ENCODE measurements around the gene DCST2.
"Not testable (repeated sequence)": the region's sequence is repeated elsewhere in the genome, so short reads cannot be mapped to it uniquely, and the experiment has no call there.

DCST2 gene

GRCh38 chr1:154998201-154998780, 35.3 kb downstream of the DCST2 start:
- TF ChIP-seq, protein P1, sequence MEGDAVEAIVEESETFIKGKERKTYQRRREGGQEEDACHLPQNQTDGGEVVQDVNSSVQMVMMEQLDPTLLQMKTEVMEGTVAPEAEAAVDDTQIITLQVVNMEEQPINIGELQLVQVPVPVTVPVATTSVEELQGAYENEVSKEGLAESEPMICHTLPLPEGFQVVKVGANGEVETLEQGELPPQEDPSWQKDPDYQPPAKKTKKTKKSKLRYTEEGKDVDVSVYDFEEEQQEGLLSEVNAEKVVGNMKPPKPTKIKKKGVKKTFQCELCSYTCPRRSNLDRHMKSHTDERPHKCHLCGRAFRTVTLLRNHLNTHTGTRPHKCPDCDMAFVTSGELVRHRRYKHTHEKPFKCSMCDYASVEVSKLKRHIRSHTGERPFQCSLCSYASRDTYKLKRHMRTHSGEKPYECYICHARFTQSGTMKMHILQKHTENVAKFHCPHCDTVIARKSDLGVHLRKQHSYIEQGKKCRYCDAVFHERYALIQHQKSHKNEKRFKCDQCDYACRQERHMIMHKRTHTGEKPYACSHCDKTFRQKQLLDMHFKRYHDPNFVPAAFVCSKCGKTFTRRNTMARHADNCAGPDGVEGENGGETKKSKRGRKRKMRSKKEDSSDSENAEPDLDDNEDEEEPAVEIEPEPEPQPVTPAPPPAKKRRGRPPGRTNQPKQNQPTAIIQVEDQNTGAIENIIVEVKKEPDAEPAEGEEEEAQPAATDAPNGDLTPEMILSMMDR (IDR thresholded peaks at IDR 0.05; ENCODE audit: low read depth, low read length, missing control alignments) = peak; percentile 33
- DNase-seq (ENCODE audit: low read depth) = no peak
- H3K4me3 ChIP-seq (ENCODE audit: low read depth, low read length) = peak overlapping the region; percentile 73

DNA sequence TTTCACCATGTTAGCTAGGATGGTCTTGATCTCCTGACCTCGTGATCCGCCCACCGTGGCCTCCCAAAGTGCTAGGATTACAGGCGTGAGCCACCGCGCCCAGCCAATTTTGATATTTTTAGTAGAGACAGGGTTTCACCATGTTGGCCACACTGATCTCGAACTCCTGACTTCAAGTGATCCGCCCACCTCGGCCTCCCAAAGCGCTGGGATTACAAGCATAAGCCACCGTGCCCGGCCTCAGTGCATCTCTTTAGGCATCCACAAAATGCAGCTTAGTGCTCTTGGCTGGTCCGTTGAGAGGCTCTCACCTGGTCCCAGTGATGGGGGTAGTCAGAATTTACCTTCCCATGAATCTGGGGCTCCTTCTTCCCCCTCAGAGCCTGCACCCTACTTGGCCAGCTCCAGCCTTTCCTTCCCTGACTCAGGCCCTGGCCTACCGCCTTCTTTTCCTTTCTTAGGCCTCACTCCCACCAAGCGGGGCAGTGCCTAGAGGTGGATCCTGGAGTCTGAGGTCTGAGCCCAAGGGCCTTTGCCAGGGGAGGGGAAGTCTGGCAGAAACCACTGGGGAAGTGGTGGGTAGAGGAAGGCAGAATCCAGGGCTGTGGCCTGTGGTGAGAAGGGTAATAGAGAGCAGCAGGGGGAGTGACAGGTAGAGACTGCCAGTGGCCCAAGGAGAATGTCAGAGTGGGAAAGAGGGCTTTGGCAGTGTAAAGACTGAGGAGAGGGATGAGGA, 36.4 kb downstream of the DCST2 start:
- no peak overlapping the region for H3K4me3 ChIP-seq (ENCODE audit: low read depth, low read length)
- no peak for DNase-seq (ENCODE audit: low read depth)
- TF ChIP-seq, protein P1 (IDR thresholded peaks at IDR 0.05; ENCODE audit: low read depth, low read length, missing control alignments) = no peak

GRCh38 chr1:154995301-154995983, 38.1 kb downstream of the DCST2 start:
- H3K4me3 ChIP-seq (ENCODE audit: low read depth, low read length); DNase-seq (ENCODE audit: low read depth): not testable (repeated sequence)

DNA sequence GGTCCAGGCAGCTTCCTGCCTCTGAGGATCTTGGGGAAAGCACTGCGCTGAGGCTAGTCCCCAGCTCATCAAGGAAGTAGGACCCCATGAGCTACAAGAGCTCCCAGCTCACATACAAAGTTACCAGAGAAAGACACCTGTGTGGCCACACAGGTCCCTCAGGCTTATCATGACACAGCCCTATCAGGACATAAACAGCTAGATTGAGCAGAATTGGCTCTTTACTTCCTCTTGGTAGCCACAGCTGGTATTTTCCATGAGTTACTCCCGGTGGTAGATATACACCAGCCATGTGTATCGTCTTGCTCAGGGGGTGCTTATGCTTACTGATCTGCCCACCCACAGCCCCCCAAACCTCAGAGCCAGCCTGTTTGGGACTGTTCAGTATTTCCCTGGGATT, 39.0 kb downstream of the DCST2 start:
- H3K4me3 ChIP-seq (ENCODE audit: low read depth, low read length) = no peak overlapping the region
- TF ChIP-seq, protein P1 (IDR thresholded peaks at IDR 0.05; ENCODE audit: low read depth, low read length, missing control alignments) = no peak
- DNase-seq (ENCODE audit: low read depth) = no peak

DNA sequence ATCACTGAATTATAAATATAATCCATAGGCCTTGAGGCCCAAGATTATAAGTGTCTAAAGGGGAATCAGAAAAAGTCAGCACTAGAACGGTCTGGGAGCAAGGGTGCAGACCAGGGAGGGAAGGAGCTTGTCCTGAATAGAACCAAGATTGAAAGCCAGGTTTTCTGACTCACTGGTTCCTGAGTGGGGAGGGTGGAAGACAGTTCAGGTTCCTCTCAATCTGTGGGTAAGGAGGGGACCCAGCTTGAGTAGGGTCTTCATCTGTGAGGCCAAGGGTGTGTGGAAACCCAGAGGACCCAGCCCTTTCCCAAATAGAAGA, 39.4 kb downstream of the DCST2 start:
- TF ChIP-seq, protein P1 (IDR thresholded peaks at IDR 0.05; ENCODE audit: low read depth, low read length, missing control alignments) = no peak
- no peak overlapping the region for H3K4me3 ChIP-seq (ENCODE audit: low read depth, low read length)
- DNase-seq (ENCODE audit: low read depth) = no peak

- no peak for DNase-seq (ENCODE audit: low read depth)
- TF ChIP-seq, protein P1 (IDR thresholded peaks at IDR 0.05; ENCODE audit: low read depth, low read length, missing control alignments) = no peak
- H3K4me3 ChIP-seq (ENCODE audit: low read depth, low read length) = no peak within 1 kb of the TSS
Measured at GRCh38 chr1:154993572-154994268, 39.9 kb downstream of the DCST2 start, which contains the start of gene LENEP. Gene LENEP, plus strand, starts transcription at chr1:154993586. Its CDS starts 22 bp downstream, at chr1:154993608.
